Neural progenitor cell (in vitro differentiated cells): ENCODE results near the gene ZCWPW1. TPM values are rescaled to one million over a fixed set of nuclear protein-coding genes. Genes with fewer than 3 reads are reported as not detected.
A peak's percentile ranks its signal among the peaks of the same experiment; 100 is the strongest.

Source experiments
- DNase-seq: peaks from one replicate; pipeline ENCODE4 v3.0.0-alpha.2; 2016; ENCODE audit warnings: low spot score
- H2AFZ ChIP-seq: fragments of 200-600 bp; sonication (generic); replicated peaks from 2 replicates; pipeline ENCODE4 v1.6.1; 2016; ENCODE audit warnings: antibody characterized with exemption
- H3F3A ChIP-seq: fragments of 200-600 bp; sonication (generic); 2 replicates; pipeline ENCODE4 v1.6.1; 2016; ENCODE audit warnings: antibody characterized with exemption, low read depth
- H3K27ac ChIP-seq: fragments of 200-600 bp; sonication (generic); 2 replicates; pipeline ENCODE4 v1.5.1; 2016; ENCODE audit warnings: mild to moderate bottlenecking
- H3K27me3 ChIP-seq: fragments of 200-600 bp; sonication (generic); 2 replicates; pipeline ENCODE4 v1.6.1; 2016; ENCODE audit warnings: mild to moderate bottlenecking, moderate library complexity
- H3K36me3 ChIP-seq: fragments of 200-600 bp; sonication (generic); 2 replicates; pipeline ENCODE4 v1.5.1; 2016
- H3K4me1 ChIP-seq: fragments of 200-600 bp; sonication (generic); 2 replicates; pipeline ENCODE4 v1.6.1; 2016; ENCODE audit warnings: mixed run types
- H3K4me2 ChIP-seq: fragments of 200-600 bp; sonication (generic); 2 replicates; pipeline ENCODE4 v1.6.1; 2016
- H3K4me3 ChIP-seq: fragments of 200-600 bp; sonication (generic); 2 replicates; pipeline ENCODE4 v1.5.1; 2016
- H3K79me2 ChIP-seq: fragments of 200-600 bp; sonication (generic); 2 replicates; pipeline ENCODE4 v1.6.1; 2016; ENCODE audit warnings: low read depth
- H3K9ac ChIP-seq: fragments of 200-600 bp; sonication (generic); 2 replicates; pipeline ENCODE4 v1.6.1; 2016
- H3K9me3 ChIP-seq: fragments of 200-600 bp; sonication (generic); 2 replicates; pipeline ENCODE4 v1.5.1; 2016; ENCODE audit warnings: low read depth
- H4K20me1 ChIP-seq: fragments of 200-600 bp; sonication (generic); 2 replicates; pipeline ENCODE4 v1.6.1; 2016; ENCODE audit warnings: low read depth
- H3K27ac Mint-ChIP-seq: 3 replicates; pipeline ENCODE4 v1.8.0; 2021; ENCODE audit warnings: mixed read lengths
- H3K27me3 Mint-ChIP-seq: 2 replicates; pipeline ENCODE4 v1.8.0; 2022; ENCODE audit warnings: low read depth, mild to moderate bottlenecking, inconsistent platforms, moderate library complexity, mixed read lengths; ENCODE audit not compliant: insufficient read depth
- H3K36me3 Mint-ChIP-seq: 3 replicates; pipeline ENCODE4 v1.8.0; 2021; ENCODE audit warnings: mixed read lengths
- H3K4me1 Mint-ChIP-seq: 3 replicates; pipeline ENCODE4 v1.8.0; 2021; ENCODE audit warnings: mixed read lengths
- H3K4me3 Mint-ChIP-seq: 3 replicates; pipeline ENCODE4 v1.8.0; 2021; ENCODE audit warnings: mild to moderate bottlenecking, moderate library complexity, mixed read lengths
- H3K9me3 Mint-ChIP-seq: 3 replicates; pipeline ENCODE4 v1.8.0; 2020; ENCODE audit warnings: mixed read lengths
- EZH2 ChIP-seq: fragments of 200-600 bp; sonication (generic); IDR thresholded peaks from 2 replicates; pipeline ENCODE4 v1.6.1; 2017; ENCODE audit warnings: antibody characterized with exemption, mild to moderate bottlenecking, moderate library complexity
- EZH2phosphoT487 ChIP-seq: fragments of 200-600 bp; sonication (generic); IDR thresholded peaks from 2 replicates; pipeline ENCODE4 v1.6.1; 2017; ENCODE audit warnings: antibody characterized with exemption
- total RNA-seq: library from RNA; depleted of rRNA; stranded (reverse); fragments of >200 nt; gene quantifications from 2 replicates; pipeline ENCODE4 v1.2.3, GENCODE V29; 2015; ENCODE audit warnings: low replicate concordance
- TF ChIP-seq, protein P1 (sequence below): fragments of 200-600 bp; sonication (generic); IDR thresholded peaks from 2 replicates; pipeline ENCODE4 v1.5.1; 2017; ENCODE audit warnings: antibody characterized with exemption, mild to moderate bottlenecking

Gene ZCWPW1
- total RNA-seq, 1 donor from 2014 or later = 1.4 TPM

DNA sequence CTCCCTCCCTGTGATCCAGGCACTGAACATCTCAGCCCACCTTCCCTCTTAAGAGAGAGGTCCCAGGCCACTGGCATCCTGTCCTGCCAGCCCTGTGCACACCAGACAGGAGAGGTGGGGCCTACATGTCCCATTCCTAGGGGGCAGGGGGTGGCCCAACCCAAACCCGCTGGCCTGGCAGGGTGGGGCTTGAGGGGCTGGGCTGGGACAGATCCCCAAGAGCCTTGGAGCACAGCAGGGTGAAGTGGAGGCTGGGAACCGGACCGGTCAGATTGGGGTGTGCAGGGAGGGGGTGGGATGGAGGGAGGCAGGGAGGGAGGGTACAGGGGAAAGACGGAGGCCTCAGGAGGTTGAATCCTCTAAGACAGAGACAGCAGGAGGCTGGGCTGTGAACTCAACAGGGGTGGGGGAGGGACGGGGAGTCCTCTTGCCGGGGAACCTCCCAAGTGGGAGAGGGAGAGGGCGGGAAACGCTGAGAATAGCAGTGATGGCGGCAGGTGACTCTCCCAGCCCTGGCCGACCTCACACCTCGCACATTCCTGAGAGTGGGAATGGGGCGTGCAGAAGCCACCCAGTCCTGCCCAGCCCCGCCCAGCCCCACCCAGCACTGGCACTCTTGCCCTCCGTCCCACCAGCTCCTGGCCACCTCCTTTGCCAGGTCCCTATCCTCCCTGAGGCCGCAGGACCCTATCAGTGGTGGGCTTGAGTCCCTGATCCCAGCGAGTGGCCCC lies 43.8 kb upstream of the ZCWPW1 start:
- Mint-ChIP-seq H3K36me3 (no peaks in the 10 kb centered on the region), H3K27ac (peak overlapping the region; percentile 76), H3K27me3 (peaks cover 4% of the 10 kb centered on the region), H3K9me3 (no peaks in the 10 kb centered on the region), H3K4me1 (peaks cover 29% of the 10 kb centered on the region), H3K4me3 (no peak overlapping the region)
- no peak overlapping the region for H3K4me3 ChIP-seq
- H3K27ac ChIP-seq = no peak overlapping the region
- H3K27me3 ChIP-seq = no peaks in the 10 kb centered on the region
- peaks cover 9% of the 10 kb centered on the region for H4K20me1 ChIP-seq
- no peak for DNase-seq
- no peak overlapping the region for H2AFZ ChIP-seq
- no peaks in the 10 kb centered on the region for H3K79me2 ChIP-seq
- H3K36me3 ChIP-seq = no peaks in the 10 kb centered on the region
- TF ChIP-seq EZH2 (no peak), EZH2phosphoT487 (no peak)
- TF ChIP-seq, protein P1, sequence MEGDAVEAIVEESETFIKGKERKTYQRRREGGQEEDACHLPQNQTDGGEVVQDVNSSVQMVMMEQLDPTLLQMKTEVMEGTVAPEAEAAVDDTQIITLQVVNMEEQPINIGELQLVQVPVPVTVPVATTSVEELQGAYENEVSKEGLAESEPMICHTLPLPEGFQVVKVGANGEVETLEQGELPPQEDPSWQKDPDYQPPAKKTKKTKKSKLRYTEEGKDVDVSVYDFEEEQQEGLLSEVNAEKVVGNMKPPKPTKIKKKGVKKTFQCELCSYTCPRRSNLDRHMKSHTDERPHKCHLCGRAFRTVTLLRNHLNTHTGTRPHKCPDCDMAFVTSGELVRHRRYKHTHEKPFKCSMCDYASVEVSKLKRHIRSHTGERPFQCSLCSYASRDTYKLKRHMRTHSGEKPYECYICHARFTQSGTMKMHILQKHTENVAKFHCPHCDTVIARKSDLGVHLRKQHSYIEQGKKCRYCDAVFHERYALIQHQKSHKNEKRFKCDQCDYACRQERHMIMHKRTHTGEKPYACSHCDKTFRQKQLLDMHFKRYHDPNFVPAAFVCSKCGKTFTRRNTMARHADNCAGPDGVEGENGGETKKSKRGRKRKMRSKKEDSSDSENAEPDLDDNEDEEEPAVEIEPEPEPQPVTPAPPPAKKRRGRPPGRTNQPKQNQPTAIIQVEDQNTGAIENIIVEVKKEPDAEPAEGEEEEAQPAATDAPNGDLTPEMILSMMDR = no peak
- H3K4me2 ChIP-seq = no peak overlapping the region
- no peak overlapping the region for H3K9ac ChIP-seq
- peaks cover 10% of the 10 kb centered on the region for H3K4me1 ChIP-seq
- no peaks in the 10 kb centered on the region for H3K9me3 ChIP-seq
- no peaks in the 10 kb centered on the region for H3F3A ChIP-seq

DNA sequence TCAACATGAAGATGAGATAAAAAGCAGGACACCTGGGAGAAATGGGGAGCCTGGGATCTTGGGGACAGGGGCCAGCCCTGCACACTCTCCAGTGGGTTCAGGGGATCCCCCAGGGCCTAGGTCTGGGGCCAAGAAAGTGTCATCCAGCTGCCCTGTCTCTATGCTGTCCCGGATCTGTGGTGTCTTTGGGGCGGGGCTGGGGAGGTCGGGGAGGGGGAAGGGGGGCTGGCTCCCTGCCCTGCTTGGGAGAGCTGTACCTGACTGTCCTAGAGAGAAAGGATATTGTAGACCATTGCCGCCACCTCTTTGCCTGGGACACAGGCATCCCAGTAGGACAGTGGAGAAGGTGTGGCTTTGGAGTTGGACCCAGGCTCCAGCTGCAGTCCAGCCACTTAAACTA lies 42.5 kb upstream of the ZCWPW1 start:
- peaks cover 7% of the 10 kb centered on the region for H4K20me1 ChIP-seq
- H3K27me3 ChIP-seq = no peaks in the 10 kb centered on the region
- H3K4me1 Mint-ChIP-seq = peaks cover 22% of the 10 kb centered on the region
- H3K36me3 Mint-ChIP-seq = no peaks in the 10 kb centered on the region
- no peak overlapping the region for H3K9ac ChIP-seq
- no peaks in the 10 kb centered on the region for H3F3A ChIP-seq
- TF ChIP-seq, protein P1 = no peak
- TF ChIP-seq EZH2phosphoT487 (no peak), EZH2 (no peak)
- H2AFZ ChIP-seq = no peak overlapping the region
- peaks cover 7% of the 10 kb centered on the region for H3K27me3 Mint-ChIP-seq
- H3K4me2 ChIP-seq = no peak overlapping the region
- no peak overlapping the region for H3K27ac ChIP-seq
- H3K9me3 Mint-ChIP-seq = no peaks in the 10 kb centered on the region
- no peak for DNase-seq
- no peaks in the 10 kb centered on the region for H3K36me3 ChIP-seq
- no peak overlapping the region for H3K4me3 ChIP-seq
- peaks cover 7% of the 10 kb centered on the region for H3K4me1 ChIP-seq
- H3K9me3 ChIP-seq = no peaks in the 10 kb centered on the region
- peak overlapping the region; percentile 66 for H3K27ac Mint-ChIP-seq
- no peak overlapping the region for H3K4me3 Mint-ChIP-seq
- no peaks in the 10 kb centered on the region for H3K79me2 ChIP-seq

DNA sequence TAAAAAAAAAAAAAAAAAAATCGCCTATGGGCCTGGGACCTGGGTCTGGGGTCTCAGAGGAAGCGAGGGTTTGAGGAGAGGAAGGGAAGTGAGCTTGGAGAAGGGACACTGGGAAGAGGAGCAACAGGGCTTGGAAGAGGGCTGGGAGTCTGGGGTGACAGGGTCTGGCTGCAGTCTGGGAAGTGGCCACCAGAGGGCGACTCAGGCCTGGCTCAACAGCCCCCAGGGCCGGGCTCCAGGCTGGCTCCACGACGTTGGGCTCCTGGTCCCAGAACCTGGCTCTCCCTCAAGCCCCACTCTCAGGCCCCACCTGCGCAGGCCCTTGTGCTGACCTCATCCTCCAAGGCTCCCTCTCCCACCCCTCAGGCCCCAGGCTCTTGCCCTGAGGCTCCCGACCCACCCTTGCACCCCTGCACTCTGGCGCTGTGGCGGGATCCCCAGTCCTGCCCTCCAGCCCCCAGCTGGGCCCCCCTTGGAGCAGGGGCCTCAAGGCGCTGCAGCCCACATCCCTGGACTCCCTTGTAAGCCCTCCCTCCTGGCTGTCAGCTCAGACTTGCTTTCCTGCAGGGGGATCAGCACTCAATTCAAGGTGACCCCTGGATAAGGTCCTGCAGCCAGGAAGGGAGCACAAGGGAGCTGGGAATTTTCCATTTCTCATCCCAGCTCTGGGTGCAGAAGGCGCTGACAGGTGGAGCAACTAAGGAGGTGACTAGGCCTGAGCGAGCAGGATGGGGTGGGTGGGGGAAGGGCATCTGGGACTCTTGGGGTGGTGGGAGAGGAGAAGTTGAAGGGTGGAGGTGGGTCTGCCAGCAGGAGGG lies 40.9 kb upstream of the ZCWPW1 start:
- H3K4me2 ChIP-seq = no peak overlapping the region
- H3K4me1 ChIP-seq = peaks cover 5% of the 10 kb centered on the region
- Mint-ChIP-seq H3K4me1 (peaks cover 13% of the 10 kb centered on the region), H3K27ac (peak overlapping the region; percentile 29), H3K27me3 (peaks cover 7% of the 10 kb centered on the region), H3K9me3 (no peaks in the 10 kb centered on the region), H3K4me3 (no peak overlapping the region), H3K36me3 (no peaks in the 10 kb centered on the region)
- H3F3A ChIP-seq = no peaks in the 10 kb centered on the region
- DNase-seq = peak; percentile 89
- no peaks in the 10 kb centered on the region for H3K36me3 ChIP-seq
- no peak overlapping the region for H2AFZ ChIP-seq
- H3K27me3 ChIP-seq = no peaks in the 10 kb centered on the region
- H3K27ac ChIP-seq = no peak overlapping the region
- TF ChIP-seq EZH2 = no peak
- TF ChIP-seq, protein P1 = peak; percentile 81
- peaks cover 2% of the 10 kb centered on the region for H4K20me1 ChIP-seq
- H3K79me2 ChIP-seq = no peaks in the 10 kb centered on the region
- H3K9me3 ChIP-seq = no peaks in the 10 kb centered on the region
- no peak overlapping the region for H3K9ac ChIP-seq
- no peak overlapping the region for H3K4me3 ChIP-seq
